SKM-1 treated with dmso at 0.1 percent for 144 hours (cell line): ENCODE results near the gene NQO1.
"Not testable (repeated sequence)": the region's sequence is repeated elsewhere in the genome, so short reads cannot be mapped to it uniquely, and the experiment has no call there.

Experiments
- DNase-seq: peaks from one replicate; lab custom pipeline; 2025; ENCODE audit not compliant: unreplicated experiment; lab: John Stamatoyannopoulos, UW

The NQO1 gene

DNA sequence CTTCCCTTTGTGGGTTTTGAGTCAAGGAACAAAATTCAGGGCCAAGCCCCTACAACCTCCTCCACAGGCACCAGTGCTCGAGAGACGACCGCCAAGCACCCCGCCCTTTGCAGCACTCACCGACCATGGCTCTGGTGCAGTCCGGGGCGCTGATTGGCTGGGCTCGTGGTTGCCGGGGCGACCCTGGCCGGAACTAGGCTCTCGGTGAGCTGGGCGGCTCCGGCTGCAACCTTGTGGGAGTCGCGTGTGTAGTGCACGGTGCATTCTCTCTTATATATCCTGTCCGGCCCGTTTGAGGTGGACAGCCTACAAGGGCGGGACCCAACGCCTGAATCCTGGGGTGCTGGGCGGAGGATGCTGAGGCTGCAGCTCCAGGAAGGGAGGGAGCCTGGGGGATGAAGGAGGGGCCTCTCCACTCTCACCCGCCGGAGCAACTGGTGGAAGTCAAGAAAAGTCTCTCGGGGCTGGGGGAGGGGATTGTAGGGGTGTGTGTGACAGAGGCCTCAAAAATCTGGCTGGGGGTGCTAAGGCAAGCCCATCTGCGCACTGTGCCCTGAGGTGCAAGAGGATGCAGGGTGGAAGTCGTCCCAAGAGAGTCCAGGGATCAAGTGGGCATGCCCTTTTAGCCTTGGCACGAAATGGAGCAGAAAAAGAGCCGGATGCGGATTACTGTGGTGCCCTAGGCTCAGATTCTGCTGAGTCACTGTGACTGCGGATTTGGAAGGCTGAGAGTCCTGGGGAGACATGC is at the start of gene NQO1:
Gene NQO1 (minus strand): TSS at position 248 of the 748 bp plus-strand sequence. CDS start 121 bp downstream, at position 127.
- DNase-seq: peak; percentile 82

DNA sequence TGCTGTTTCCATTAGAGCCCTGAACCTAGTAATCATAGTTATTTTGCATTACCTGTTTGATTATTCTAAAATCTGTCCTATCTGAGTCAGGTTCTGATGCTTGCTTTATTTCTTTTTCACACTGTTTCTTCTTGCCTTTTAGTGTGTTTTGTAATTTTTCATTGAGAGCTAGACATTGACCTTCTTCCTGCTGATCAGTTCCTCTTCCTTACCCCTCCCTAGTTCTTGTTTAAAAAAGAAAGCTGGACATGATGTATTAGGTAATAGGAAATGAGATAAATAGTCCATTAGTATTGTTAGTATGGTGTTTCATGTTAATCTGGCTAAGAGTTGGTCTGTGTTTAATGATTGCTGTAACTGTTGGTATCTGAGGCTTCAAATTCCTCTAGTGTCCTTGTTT is 49.2 kb upstream of the NQO1 start:
- DNase-seq: no peak

GRCh38 chr16:69773260-69773947 is 47.0 kb upstream of the NQO1 start:
- DNase-seq: no peak

DNA sequence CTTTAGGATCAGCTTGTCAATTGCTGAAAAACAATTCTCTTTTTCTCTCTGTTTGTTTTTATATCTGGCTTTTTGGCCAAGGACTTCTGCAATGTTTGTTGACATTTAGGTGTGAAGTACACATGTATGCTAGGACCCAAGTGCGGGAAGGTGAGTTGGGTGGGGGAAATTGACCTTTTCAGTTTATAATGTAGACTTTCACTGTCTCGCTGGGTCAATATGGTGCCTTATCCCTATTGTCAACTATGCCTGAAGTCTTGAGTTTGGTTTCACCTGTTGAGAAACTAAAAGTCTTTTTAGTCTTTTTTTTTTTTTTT is 45.2 kb upstream of the NQO1 start:
- DNase-seq: no peak

GRCh38 chr16:69769404-69769803 is 43.0 kb upstream of the NQO1 start:
- DNase-seq: no peak

DNA sequence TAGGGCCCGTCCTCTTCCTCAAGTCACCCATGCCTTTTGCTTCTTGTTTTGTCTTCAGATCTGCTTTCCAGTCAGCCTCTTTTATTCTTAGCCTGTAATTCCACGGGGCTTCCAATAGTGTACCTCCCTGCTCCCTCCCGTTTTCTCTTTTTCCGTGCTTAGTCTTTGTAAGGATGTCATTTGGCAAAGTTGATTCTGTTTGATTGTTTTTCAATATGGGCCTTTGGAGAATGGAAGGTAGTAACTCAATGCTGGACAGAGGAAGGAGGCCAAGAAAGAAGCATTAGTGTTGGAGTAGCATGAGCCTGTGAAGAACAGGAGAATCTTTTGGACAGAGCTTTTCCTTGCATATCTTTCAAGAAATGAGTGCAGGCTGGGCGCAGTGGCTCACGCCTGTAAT is 42.3 kb upstream of the NQO1 start:
- no peak for DNase-seq

DNA sequence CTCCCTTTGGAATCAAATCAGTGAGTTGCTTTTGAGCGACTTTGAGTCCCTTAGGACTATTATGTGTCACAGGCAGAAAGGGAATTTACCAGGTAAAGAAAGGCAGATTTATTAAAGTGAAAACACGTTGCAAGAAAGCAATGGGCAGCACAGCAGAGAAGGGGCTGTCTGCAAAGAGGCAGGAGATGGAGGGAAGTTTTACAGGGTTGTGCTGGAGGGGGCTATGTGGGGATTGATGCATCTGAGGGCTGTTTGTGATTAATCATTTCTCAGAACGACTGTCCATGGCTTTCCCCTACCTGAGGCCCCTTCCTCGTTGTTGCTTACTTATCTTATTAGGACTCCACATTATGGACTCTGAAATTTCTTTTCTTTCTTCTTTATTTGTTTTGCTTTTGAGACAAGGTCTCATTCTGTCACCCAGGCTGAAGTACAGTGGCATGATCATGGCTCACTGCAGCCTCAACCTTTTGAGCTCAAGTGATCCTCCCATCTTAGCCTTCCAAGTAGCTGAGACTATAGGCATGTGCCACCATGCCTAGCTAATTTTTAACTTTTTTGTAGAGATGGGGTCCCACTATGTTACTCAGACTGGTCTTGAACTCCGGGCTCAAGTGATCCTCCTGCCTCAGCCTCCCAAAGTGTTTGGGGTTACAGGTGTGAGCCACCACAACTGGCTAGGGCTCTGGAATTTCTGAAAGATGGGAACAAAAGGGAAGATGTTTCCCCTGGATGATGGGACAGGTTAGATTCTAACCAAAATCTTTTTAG is 41.3 kb upstream of the NQO1 start:
- DNase-seq: no peak

DNA sequence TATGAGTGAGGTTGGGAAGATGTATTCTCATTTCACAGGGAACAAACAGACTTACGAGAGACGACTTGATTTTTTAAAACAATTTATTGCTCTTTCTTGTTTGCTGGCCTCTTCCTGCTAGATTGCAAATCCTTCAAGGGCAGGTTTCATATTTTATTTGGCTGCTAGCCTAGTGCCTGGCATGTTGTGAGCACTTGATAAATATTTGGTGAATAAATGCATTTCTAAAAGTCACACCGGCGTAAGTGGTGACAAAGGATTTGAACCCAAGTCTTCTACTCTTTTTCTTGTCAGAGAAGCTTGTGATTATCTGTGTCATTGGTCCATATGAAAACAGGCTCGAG is 37.2 kb upstream of the NQO1 start:
- DNase-seq: no peak

- DNase-seq: peak; percentile 18
These were observed 36.6 kb upstream of the NQO1 start for GRCh38 chr16:69762814-69763598.

DNA sequence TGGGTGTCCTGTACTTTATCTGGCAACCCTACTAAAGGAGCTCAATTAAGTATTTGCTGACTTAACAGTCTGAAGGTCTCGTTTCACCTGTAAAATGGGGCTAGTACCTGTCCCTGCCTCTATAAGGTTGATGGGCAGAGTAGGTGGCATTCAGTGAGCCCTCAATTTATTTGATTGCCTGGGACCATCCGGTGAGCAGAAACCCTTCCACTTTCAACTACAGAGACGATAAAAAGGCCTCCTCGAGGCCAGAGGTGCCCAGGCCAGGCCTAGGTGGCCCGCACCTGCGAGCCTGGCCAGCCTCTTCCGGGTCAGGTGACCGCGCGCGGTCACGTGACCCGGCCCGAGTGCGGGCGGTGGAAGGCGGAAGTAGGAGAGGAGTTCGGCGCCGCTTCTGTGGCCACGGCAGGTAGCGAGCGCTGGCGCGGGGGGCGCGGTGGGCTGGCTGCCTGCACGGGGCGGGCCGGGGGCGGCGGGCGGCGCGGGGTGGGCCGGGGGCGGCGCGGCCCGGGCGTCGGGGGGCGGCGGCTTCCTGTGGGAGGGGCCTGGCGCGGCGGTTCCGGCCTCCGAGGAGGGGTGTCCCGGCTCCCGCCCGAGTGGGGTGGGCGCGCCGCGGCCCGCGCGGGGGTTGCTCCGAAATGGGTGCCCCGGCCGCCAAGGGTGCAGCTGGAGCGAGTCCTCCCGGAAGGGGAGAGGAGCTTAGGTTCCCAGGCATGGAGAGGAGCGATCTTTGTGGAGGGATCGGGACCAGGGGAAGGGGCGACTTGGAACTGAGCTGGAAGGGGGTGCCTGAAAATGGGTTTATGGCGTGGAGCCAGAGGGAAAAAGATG is 35.8 kb upstream of the NQO1 start, which contains the start of gene WWP2:
Gene WWP2 (plus strand): TSS at position 350 of the 831 bp plus-strand sequence. CDS start 24,679 bp downstream, outside the sequence.
- peak; percentile 70 for DNase-seq

DNA sequence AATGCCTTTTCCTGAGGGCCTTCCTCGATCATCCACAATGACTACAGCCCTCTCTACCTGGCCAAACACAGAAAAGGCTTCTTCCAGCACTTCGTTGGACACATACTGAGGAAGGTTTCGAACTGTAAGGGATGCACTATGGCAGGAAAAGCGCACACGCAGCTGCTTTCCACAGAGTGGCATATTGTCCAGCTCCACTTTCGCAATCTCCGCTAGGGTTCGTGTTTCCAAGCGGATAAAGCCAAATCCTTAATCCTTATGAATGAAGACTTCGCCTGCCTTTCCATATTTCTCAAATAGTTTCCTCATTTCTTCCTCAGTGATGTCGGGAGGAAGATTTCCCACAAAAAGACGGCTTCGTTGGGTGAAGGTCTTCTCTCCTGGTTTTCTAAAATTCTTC is 31.0 kb upstream of the NQO1 start:
- not testable (repeated sequence) for DNase-seq

DNA sequence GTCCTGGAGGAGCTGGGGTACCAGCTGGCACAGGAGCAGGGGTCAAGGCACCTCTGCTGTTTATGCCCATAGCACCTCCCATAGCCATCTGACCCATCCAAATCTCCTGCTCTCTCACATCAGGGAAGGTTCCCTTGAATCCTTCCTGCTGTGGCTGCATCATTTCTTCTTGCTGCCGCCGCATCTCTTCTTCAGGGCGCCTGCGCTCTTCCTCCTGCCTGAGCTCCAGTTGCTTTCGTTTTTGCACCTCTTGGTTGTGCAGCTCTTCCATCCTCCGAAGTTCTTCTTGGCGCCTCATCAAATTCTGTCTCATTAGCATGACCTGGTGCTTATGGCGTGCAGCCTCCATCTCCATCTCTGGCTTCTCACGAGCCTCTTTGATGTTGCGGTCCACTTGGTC is 30.3 kb upstream of the NQO1 start:
- DNase-seq: no peak

DNA sequence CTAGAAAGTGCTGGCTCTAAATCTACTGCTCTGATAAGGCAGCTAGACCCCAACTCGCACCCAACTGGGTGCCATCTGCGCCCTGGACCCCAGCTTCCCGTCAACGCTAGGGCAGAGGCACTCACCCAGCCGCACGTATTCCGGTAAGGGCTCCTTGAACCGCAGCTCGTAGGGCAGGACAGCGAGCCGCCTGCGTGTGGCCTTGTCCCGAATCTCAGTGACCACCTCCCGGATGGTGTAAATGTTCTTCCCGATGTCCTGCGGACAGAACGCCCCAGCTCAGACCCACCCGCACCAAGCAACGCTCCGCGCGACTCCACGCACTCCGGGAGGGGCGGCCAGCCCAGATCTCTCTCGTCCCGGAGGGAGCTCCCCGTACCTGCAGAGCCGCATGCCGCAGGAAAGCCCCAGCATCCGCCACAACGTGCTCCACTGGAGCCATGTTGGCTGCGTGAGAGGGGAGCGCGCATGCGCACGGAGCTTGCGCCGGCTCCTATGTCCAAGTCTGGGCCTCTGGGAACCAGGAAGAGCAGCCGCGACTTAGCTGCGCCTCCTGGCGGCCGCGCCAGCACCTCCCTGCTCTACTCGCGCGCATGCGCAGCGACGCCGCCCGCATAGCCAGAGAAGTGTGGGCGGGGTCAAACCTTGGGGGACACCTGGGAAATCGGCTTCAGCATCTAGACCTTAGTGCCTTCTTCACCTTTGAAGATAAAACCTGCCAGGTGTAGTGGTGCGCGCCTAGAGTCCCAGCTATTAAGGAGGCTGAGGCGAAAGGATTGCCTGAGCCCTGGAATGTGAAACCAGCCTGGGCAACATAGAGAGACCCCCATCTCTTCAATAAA is 28.3 kb upstream of the NQO1 start, which contains the start of gene NOB1:
Gene NOB1 (minus strand): TSS at position 458 of the 842 bp plus-strand sequence. CDS start 16 bp downstream, at position 442.
- peak; percentile 92 for DNase-seq

GRCh38 chr16:69754143-69754468 is 27.7 kb upstream of the NQO1 start:
- DNase-seq: no peak

DNA sequence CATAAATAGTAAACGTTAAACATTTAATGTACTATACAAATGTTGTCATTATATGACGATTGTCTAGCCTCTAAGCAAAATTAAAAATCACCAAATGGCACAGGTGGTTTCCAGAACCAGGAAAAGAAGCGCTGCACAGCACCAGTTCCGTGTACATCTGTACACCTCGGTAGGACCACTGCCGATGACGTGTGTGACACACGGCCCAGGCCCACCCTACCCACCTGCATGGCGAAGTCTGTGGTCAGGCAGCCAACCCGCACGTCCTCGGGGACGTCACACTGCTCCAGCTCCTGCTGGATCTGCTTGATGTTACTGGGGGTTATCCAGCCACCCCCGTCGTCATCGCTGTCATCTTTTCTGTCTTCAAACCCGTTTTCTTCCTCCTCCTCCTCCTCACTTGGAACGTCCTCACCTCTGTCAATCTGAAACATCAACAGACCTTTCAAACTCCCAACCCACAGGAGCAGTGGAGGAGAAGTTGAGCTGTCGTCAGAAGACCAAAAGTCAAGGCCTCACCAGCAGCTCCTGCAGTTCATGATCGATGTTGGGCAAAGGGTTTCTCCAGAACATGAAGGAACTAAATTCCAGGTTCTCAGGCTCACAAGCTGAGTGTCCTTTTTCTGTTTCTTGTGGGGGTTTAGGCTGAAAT is 22.5 kb upstream of the NQO1 start:
- DNase-seq: no peak

DNA sequence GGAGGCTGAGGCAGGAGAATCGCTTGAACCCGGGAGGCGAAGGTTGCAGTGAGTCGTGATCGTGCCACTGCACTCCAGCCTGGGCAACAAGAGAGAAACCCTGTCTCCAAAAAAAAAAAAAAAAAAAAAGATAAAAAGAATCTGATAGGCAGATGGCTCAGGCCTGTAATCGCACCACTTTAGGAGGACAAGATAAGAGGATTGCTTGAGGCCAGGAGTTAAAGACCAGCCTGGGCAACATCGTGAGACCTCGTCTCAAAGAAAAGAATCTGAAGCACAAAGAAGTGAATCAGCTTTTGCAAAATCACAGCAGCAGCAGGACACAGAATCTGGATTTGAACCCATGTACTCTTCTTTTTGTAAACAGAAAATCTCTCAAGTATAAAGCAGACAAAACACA is 20.8 kb upstream of the NQO1 start:
- DNase-seq: no peak

GRCh38 chr16:69745959-69746358 is 19.6 kb upstream of the NQO1 start:
- no peak for DNase-seq

DNA sequence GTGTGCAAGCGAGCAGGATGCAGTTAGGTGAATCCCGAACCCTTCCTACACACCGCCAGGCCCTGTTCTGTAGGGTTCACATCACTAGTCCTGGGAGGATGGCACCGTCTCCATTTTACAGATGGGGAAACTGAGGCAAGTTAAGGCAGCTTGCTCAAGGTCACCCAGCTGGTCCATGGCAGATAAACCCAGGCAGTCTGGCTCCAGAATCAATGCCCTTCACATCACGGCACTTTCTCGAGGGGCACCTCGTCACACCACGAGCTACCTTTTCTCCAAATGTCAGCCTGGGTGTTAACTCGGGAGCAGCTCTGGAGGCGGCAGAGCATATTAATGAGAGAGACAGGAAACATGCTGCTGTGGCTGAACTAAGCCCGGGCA is 18.9 kb upstream of the NQO1 start:
- no peak for DNase-seq
